Measurements from ENCODE around the gene LBHD2.
"Not testable (repeated sequence)": the region's sequence is repeated elsewhere in the genome, so short reads cannot be mapped to it uniquely, and the experiment has no call there.

The LBHD2 gene

DNA sequence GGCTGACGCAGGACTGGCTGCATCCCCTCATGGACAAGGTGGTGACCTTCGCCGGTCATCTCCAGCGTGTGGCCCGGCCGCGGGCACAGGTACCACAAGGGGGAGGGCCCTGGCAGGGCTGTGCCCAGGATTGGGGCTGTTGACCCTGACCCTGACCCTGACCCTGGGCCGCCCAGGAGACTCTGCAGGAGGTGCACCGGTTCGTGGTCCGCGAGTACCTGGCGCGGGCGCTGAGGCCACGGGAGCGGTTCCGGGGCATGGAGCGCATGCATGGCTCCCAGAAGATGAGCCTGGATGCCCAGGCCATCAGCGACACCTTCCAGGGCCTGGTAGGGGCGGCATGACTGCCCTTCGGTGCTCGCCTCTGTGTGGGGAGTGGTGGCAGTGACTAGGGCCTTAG, 23.4 kb downstream of the LBHD2 start:
- no peak for DNase-seq

GRCh38 chr14:103107941-103108748, 24.1 kb downstream of the LBHD2 start:
- no peak for DNase-seq

- no peak for DNase-seq
These were observed 24.8 kb downstream of the LBHD2 start for GRCh38 chr14:103108749-103109207.

GRCh38 chr14:103109535-103110441, 25.8 kb downstream of the LBHD2 start:
- DNase-seq = no peak

DNA sequence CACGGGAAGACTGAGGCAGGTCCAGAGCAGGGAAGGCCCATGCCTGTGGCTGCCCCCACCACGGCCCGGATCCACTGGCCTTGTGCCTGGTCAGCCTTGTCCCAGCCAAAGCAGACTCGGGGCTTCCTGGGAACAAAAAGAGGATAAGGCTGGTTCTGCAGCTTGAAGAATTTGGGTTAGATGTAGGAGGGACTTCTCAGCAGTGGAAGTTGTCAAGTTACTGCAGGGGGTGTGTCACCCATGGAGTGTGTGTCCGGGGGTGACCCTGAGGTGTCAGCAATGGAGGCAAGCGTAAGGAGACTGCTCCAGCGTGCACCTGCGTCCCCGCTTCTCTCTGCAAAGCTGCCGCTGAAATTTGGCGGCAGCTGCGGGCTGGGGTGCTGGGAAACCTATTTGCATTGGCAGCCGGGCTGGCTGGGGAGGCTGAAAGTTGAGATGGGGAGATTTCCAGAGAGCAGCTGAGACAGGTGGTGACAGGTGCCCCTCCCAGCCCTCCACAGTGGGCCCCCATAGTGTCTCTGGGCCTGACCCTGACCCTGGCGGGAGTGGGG, 26.7 kb downstream of the LBHD2 start:
- DNase-seq = no peak

- DNase-seq = no peak
These were observed 27.3 kb downstream of the LBHD2 start for GRCh38 chr14:103111232-103111868.

- DNase-seq = no peak
These were observed 28.6 kb downstream of the LBHD2 start for GRCh38 chr14:103112400-103113243.

DNA sequence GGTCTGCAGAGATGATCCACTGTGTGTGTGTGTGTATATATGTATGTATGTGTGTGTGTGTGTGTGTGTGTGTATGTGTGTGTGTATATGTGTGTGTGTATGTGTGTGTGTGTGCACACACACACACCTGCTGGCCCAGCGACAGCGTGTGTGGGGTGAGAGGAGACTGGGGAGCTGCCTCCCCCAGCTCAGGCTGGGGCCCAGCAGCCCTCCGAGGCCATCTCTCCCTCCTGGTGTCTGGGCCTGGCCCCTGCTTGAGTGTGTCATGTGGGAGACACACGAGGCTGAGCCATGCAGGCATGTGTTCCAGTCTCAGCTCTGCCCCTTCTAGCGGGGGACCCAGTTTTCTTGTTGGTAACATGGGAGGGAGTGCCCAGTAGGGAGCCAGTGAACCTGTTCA, 29.3 kb downstream of the LBHD2 start:
- DNase-seq = no peak

GRCh38 chr14:103113774-103114173, 29.8 kb downstream of the LBHD2 start:
- no peak for DNase-seq

GRCh38 chr14:103115086-103115679, 31.2 kb downstream of the LBHD2 start:
- not testable (repeated sequence) for DNase-seq

DNA sequence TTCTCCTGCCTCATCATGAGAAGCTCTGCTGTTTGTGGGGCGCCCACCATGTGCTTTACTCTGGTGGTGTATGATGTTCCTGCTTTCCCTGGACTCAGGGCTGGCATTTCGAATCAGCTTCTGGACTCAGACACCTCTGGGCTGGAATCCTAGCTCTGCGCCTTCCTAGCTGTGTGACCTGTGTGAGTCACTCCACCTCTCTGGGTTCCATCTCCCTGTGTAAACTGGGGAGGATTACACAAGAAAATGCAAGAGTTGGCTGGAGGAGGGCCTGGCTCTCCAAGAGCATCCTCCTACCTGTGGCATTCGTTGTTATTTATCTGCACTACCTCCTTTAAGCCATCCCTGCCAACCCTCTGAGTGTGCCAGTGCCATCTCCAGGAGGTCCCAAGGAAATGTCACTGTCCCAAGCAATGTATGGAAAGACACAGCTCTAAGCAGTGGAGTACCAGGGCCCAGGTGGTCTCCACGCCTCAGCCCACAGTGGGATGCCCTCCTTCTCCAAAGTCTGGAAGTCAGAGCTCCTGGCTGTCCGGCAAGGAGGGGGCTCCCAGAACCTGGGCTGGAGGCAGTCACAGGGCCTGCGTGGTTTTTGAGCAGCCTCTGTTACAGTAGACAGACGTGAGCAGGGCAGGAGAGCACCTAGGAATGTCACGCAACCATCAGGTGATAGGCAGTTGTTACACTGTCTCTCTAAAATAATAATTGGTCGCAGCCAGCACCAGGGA, 32.0 kb downstream of the LBHD2 start:
- no peak for DNase-seq

GRCh38 chr14:103116636-103117035, 32.6 kb downstream of the LBHD2 start:
- DNase-seq = no peak

DNA sequence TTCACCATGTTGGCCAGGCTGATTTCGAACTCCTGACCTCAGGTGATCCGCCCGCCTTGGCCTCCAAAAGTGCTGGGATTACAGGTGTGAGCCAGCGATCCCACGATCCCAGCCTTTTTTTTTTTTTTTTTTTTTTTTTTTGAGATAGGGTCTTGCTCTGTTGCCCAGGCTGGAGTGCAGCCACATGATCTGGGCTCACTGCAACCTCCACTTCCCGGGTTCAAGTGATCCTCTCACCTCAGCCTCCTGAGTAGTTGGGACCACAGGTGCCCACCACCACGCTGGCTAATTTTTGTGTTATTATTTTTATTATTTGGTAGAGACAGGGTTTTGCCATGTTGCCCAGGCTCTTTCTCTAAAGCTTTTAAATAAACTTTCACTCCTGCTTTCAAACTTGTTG, 33.5 kb downstream of the LBHD2 start:
- DNase-seq = not testable (repeated sequence)

GRCh38 chr14:103118018-103118662, 34.1 kb downstream of the LBHD2 start:
- peak; percentile 29 for DNase-seq

GRCh38 chr14:103118663-103119404, 34.8 kb downstream of the LBHD2 start:
- no peak for DNase-seq

DNA sequence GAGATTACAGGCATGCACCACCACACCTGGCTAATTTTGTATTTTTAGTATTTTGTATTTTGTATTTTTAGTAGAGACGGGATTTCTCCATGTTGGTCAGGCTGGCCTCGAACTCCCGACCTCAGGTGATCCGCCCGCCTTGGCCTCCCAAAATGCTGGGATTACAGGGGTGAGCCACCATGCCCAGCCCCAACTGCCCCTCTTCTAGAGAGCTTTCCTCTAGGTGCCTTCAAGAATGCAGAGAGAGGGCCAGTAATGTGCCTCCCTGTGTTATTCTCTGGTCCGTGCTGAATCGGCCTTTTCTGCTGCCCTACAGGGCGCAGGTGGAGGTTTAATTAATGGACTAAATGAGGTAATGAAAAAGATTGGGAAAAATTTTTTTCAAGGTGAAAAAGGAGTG, 35.5 kb downstream of the LBHD2 start:
- DNase-seq = not testable (repeated sequence)

GRCh38 chr14:103121121-103121845, 37.3 kb downstream of the LBHD2 start:
- DNase-seq = peak; percentile 79

- peak; percentile 90 for DNase-seq
These were observed 38.0 kb downstream of the LBHD2 start for GRCh38 chr14:103121846-103122584.
